ENCODE results near the gene SRSF6. TPM values are rescaled to one million over a fixed set of nuclear protein-coding genes. Genes with fewer than 3 reads are reported as not detected.

The SRSF6 gene
- total and polyA plus RNA-seq, 2 of the 4 experiments (the other 2 are of a cell fraction): 72.4 to 134 TPM

GRCh38 chr20:43464219-43464790, 6.6 kb downstream of the SRSF6 start:
- Histone ChIP-seq H3K4me3 (ENCODE audit: insufficient read depth, low read depth, low read length) (no peak overlapping the region), H2BK120ac (ENCODE audit: low read depth, low read length) (no peak overlapping the region), H3K18ac (ENCODE audit: low read depth, low read length) (no peak overlapping the region), H2AK5ac (ENCODE audit: low read depth, low read length) (no peak overlapping the region), H3K4me2 (ENCODE audit: low read depth, low read length) (no peak overlapping the region), H3K14ac (replicated peaks; ENCODE audit: low read depth, low read length) (no peak overlapping the region), H2BK15ac (ENCODE audit: low read depth, low read length) (no peak overlapping the region), H4K5ac (ENCODE audit: low read depth, low read length) (no peak overlapping the region), H4K8ac (ENCODE audit: low read depth in 2 of 2, low read length in 2 of 2) (no peak overlapping the region), H2BK5ac (ENCODE audit: low read depth, low read length, poor library complexity, severe bottlenecking) (no peak overlapping the region), H2AFZ (replicated peaks; ENCODE audit: low read length, poor library complexity) (no peak overlapping the region), H3K56ac (ENCODE audit: extremely low read depth, insufficient read depth, low read length) (no peak overlapping the region), H3K23ac (ENCODE audit: low read depth, low read length) (no peak overlapping the region), H3K9ac (ENCODE audit: low read depth, low read length) (no peak overlapping the region), H3K36me3 (ENCODE audit: control insufficient read depth, insufficient read depth, low read length) (peaks cover 63% of the 10 kb centered on the region), H3K27ac (ENCODE audit: insufficient read depth, low read length) (no peak overlapping the region), H4K20me1 (ENCODE audit: insufficient read depth, low read length) (peaks cover 64% of the 10 kb centered on the region), H4K91ac (ENCODE audit: insufficient read depth, low read depth, low read length) (no peak overlapping the region), H3K4ac (ENCODE audit: low read depth, low read length) (no peak overlapping the region), H3K27me3 (ENCODE audit: control insufficient read depth, insufficient read depth, low read length) (no peaks in the 10 kb centered on the region), H3K9me3 (ENCODE audit: control insufficient read depth, insufficient read depth, low read length) (no peaks in the 10 kb centered on the region), H3K4me1 (ENCODE audit: control insufficient read depth, insufficient read depth, low read length) (no peaks in the 10 kb centered on the region), H3K79me1 (ENCODE audit: low read depth in 1 of 2, low read length in 2 of 2) (peaks cover 28 to 70% of the 10 kb centered on the region in 2 experiments), H2AK9ac (replicated peaks; ENCODE audit: low read depth, low read length, poor library complexity) (no peak overlapping the region), H2BK20ac (ENCODE audit: low read depth, low read length) (no peak overlapping the region), H3K9me1 (ENCODE audit: insufficient read depth, low read length) (no peaks in the 10 kb centered on the region)
- no peak for DNase-seq
- POLR2A ChIA-PET (ENCODE audit: unreplicated experiment): no interaction called here
- TF ChIP-seq MAFK (IDR thresholded peaks at IDR 0.05; ENCODE audit: low read depth, low read length): no peak
- TF ChIP-seq POLR2A (IDR thresholded peaks at IDR 0.05; ENCODE audit: low read depth, low read length): peak; percentile 49; the same call in 1 of the 2 replicates
- intact Hi-C loops (cut with micrococcal nuclease): loop anchor here (5.0 kb wide), 1 partner anchor 618 kb away; no protein-coding TSS in a partner anchor
- in situ Hi-C loops (cut with MboI; ENCODE audit: low sequenced_read_pairs): no loop called here
- 88% methylated on average over 3 of the region's 9 CpGs; no CpG with 5 or more reads in 1 of the 2 experiments for WGBS, 2 experiments (ENCODE audit: extremely low coverage in 2 of 2, insufficient read length in 1 of 2)
- dilution Hi-C loops (cut with HindIII; ENCODE audit: low sequenced_read_pairs, unreplicated experiment): no loop called here
- CTCF ChIA-PET: no interaction called here
- ATAC-seq (ENCODE audit: low read depth): no peak
- no TSS peak for BruUV-seq (replicated peaks)
